Neural crest cell (in vitro differentiated cells): ENCODE data around the gene PDGFD. TPM values are rescaled to one million over a fixed set of nuclear protein-coding genes. Genes with fewer than 3 reads are reported as not detected.

Source experiments
- DNase-seq: peaks from one replicate; pipeline ENCODE4 v3.0.0; 2021; ENCODE audit warnings: low read depth, mixed read lengths, low spot score
- H3K27ac Mint-ChIP-seq: one replicate; pipeline ENCODE4 v1.8.0; 2021; ENCODE audit warnings: mild to moderate bottlenecking, mixed read lengths; ENCODE audit not compliant: unreplicated experiment
- H3K27me3 Mint-ChIP-seq: 2 replicates; pipeline ENCODE4 v1.8.0; 2021; ENCODE audit warnings: low read depth, mild to moderate bottlenecking, mixed read lengths
- H3K36me3 Mint-ChIP-seq: 2 replicates; pipeline ENCODE4 v1.8.0; 2021; ENCODE audit warnings: low read depth, mild to moderate bottlenecking, mixed read lengths
- H3K4me1 Mint-ChIP-seq: 2 replicates; pipeline ENCODE4 v1.8.0; 2021; ENCODE audit warnings: mixed read lengths
- H3K4me3 Mint-ChIP-seq: one replicate; pipeline ENCODE4 v1.8.0; 2021; ENCODE audit warnings: mild to moderate bottlenecking, mixed read lengths
- H3K9me3 Mint-ChIP-seq: 2 replicates; pipeline ENCODE4 v1.8.0; 2021; ENCODE audit warnings: mixed read lengths
- long read RNA-seq: library from polyadenylated mRNA; unstranded; transcript quantifications from one replicate; pipeline ENCODE4 v2.0.0, GENCODE V29; 2020
- total RNA-seq: library from RNA; stranded (reverse); gene quantifications from 2 replicates; pipeline ENCODE4 v1.2.1, GENCODE V29; 2021
- TF ChIP-seq, protein P1 (sequence below): fragments of 200-600 bp; sonication (generic); conservative IDR thresholded peaks from 2 replicates; pipeline ENCODE4 v1.5.0; 2021; ENCODE audit warnings: antibody characterized with exemption, mild to moderate bottlenecking

PDGFD gene
- 3.3 and 3.4 TPM in 2 replicates for total RNA-seq
- long read RNA-seq, full-length matches to known transcripts: 12 of 16 reads
- long read RNA-seq, partial matches to known transcripts: 4 of 16 reads
- long read RNA-seq, other reads (novel, unspliced or antisense): 0 of 16 reads

DNA sequence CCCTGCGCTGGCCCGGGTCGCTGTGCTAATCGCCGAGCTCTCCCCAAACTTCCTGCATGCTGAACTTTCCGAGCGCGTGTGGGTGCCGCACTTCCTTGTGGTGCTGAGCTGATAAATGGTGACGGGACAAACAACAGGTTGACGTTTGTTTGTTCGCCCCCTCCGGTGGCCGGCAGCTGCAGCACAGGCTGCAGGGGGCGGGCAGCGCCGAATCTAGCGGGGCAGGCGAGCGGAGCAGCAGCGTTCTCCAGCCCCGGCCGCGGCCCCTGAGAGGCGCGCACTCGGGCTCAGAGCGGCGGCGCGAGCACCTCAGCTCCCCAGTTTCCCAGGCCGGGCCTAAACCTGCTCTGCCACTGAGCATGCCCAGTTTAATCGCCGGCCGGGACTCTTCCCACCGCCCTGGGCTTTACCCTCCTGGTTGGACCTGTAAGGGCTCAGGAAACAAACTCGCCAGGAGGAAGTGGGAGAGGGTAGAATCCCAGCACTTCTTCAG, at the start of gene PDGFD:
Gene PDGFD (minus strand): TSS at position 120 of the 493 bp plus-strand sequence.
- H3K9me3 Mint-ChIP-seq: no peaks in the 10 kb centered on the region
- H3K27ac Mint-ChIP-seq: peak within 1 kb of the TSS; percentile 96
- no peaks in the 10 kb centered on the region for H3K36me3 Mint-ChIP-seq
- H3K27me3 Mint-ChIP-seq: peaks cover 18% of the 10 kb centered on the region
- peak within 1 kb of the TSS; percentile 99 for H3K4me3 Mint-ChIP-seq
- DNase-seq: peak; percentile 65
- TF ChIP-seq, protein P1, sequence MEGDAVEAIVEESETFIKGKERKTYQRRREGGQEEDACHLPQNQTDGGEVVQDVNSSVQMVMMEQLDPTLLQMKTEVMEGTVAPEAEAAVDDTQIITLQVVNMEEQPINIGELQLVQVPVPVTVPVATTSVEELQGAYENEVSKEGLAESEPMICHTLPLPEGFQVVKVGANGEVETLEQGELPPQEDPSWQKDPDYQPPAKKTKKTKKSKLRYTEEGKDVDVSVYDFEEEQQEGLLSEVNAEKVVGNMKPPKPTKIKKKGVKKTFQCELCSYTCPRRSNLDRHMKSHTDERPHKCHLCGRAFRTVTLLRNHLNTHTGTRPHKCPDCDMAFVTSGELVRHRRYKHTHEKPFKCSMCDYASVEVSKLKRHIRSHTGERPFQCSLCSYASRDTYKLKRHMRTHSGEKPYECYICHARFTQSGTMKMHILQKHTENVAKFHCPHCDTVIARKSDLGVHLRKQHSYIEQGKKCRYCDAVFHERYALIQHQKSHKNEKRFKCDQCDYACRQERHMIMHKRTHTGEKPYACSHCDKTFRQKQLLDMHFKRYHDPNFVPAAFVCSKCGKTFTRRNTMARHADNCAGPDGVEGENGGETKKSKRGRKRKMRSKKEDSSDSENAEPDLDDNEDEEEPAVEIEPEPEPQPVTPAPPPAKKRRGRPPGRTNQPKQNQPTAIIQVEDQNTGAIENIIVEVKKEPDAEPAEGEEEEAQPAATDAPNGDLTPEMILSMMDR: peak; percentile 66
- peaks cover 9% of the 10 kb centered on the region for H3K4me1 Mint-ChIP-seq

DNA sequence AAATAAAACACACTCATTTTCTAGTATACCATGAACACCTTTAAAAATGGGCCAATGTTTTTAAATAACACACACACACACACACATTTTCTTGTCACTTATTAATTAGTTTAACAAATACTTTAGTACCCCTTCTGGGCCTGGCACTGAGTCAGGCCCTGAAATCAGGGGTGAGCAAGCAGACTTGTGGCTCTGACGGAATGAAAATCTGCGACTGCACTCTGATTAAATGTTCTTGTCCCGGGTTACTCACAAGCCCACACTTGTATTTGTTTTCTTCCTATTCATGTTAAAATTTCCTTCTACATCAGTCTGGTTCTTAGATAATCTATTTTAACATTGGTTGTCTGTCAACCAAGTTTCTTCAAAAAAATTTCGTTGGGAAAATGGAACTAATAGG, 43.0 kb upstream of the PDGFD start:
- TF ChIP-seq, protein P1: no peak
- Mint-ChIP-seq H3K27ac (no peak overlapping the region), H3K9me3 (peaks cover 5% of the 10 kb centered on the region), H3K4me1 (no peaks in the 10 kb centered on the region), H3K27me3 (no peaks in the 10 kb centered on the region), H3K4me3 (no peak overlapping the region), H3K36me3 (peaks cover 2% of the 10 kb centered on the region)
- no peak for DNase-seq

DNA sequence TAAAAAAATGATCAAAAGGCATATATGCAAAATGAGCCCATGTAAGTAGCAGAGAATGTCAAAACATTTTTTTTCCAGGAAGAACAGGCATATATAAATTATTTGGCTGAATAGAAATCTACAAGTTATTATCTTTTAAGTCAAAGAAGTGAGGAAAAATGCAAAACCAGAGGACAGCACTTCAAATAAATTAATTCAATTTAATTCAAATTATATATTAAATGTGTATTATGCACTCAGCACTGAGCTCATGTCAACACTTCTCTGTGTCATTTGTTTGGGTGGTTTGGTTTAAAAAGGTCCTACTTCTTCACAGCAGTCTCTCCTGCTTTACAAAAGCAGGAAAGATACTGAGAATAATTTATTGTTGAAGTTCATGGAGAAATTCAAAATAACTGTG, 41.9 kb upstream of the PDGFD start:
- no peaks in the 10 kb centered on the region for H3K4me1 Mint-ChIP-seq
- H3K9me3 Mint-ChIP-seq: peaks cover 2% of the 10 kb centered on the region
- DNase-seq: no peak
- no peaks in the 10 kb centered on the region for H3K27me3 Mint-ChIP-seq
- TF ChIP-seq, protein P1: no peak
- no peak overlapping the region for H3K4me3 Mint-ChIP-seq
- H3K27ac Mint-ChIP-seq: no peak overlapping the region
- H3K36me3 Mint-ChIP-seq: no peaks in the 10 kb centered on the region

DNA sequence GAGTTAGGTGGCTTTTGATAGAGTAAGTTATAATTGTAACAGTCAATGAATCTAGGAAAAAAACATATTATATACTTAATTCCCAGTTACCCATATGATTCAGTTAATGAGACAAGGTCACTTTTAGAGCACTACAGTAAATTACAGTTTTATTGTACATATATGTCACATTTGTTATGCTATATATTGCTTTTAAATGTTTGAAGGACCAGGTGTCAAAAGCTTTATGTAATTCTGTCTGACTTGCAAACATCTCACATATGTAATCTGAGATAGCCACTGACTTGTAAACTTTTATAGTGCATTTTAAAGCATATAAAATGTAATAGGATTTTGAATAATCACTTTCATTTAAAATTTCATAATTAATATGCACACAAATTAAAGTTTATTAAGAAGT, 36.7 kb upstream of the PDGFD start:
- no peaks in the 10 kb centered on the region for H3K4me1 Mint-ChIP-seq
- H3K36me3 Mint-ChIP-seq: no peaks in the 10 kb centered on the region
- no peak overlapping the region for H3K27ac Mint-ChIP-seq
- H3K4me3 Mint-ChIP-seq: no peak overlapping the region
- DNase-seq: no peak
- no peaks in the 10 kb centered on the region for H3K9me3 Mint-ChIP-seq
- TF ChIP-seq, protein P1: no peak
- no peaks in the 10 kb centered on the region for H3K27me3 Mint-ChIP-seq

DNA sequence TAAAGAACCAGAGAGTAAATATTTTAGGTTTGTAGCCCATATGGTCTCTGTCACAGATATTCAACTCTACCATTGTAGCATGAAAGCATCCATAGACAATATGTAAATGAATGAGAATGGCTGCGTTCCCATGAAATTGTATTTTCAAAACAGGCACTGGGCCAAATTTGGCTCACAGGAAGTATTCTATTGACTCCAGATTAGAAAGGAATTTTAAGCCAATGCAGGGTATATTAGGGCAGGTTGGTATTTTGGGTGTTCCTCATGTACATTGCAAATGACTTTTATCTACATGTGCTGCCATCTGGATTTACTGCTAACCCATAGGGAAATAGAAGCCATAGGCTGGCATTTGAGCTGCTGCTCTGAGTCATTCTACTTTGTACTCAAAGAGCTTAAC, 35.1 kb upstream of the PDGFD start:
- H3K9me3 Mint-ChIP-seq: no peaks in the 10 kb centered on the region
- no peak overlapping the region for H3K4me3 Mint-ChIP-seq
- no peak overlapping the region for H3K27ac Mint-ChIP-seq
- TF ChIP-seq, protein P1: no peak
- H3K27me3 Mint-ChIP-seq: no peaks in the 10 kb centered on the region
- no peaks in the 10 kb centered on the region for H3K36me3 Mint-ChIP-seq
- H3K4me1 Mint-ChIP-seq: no peaks in the 10 kb centered on the region
- no peak for DNase-seq
